ENCODE measurements around the gene PKNOX2. TPM values are rescaled to one million over a fixed set of nuclear protein-coding genes. Genes with fewer than 3 reads are reported as not detected.

PKNOX2 gene
- total RNA-seq, 2 donors from 2014 or later, result 4.0 to 6.9 TPM

- Histone ChIP-seq H3K27ac (ENCODE audit: low read depth, low read length) (no peak overlapping the region), H3K36me3 (ENCODE audit: control insufficient read depth, insufficient read depth, low read length) (no peaks in the 10 kb centered on the region), H3K9ac (ENCODE audit: extremely low read depth, low read length, poor library complexity, severe bottlenecking) (no peak overlapping the region), H3K4me1 (ENCODE audit: control insufficient read depth, insufficient read depth, low read length) (peaks cover 10% of the 10 kb centered on the region), H3K9me3 (ENCODE audit: control insufficient read depth, low read length) (no peaks in the 10 kb centered on the region), H3K4me3 (ENCODE audit: low read length) (no peak overlapping the region), H3K27me3 (ENCODE audit: control insufficient read depth, insufficient read depth, low read length, poor library complexity, severe bottlenecking) (peaks cover 10% of the 10 kb centered on the region)
- H3K36me3 Mint-ChIP-seq (ENCODE audit: low read depth), result no peaks in the 10 kb centered on the region
- DNase-seq, result no peak
- H3K9me3 Mint-ChIP-seq, result no peaks in the 10 kb centered on the region
- peaks cover 33% of the 10 kb centered on the region for H3K4me1 Mint-ChIP-seq
- peaks cover 5% of the 10 kb centered on the region for H3K27me3 Mint-ChIP-seq (ENCODE audit: insufficient read depth)
- 88 to 93% methylated on average over 5 to 7 of the region's 7 CpGs for WGBS, 2 experiments (ENCODE audit: insufficient coverage in 1 of 2, insufficient read length in 1 of 2)
- TF ChIP-seq, protein P1, sequence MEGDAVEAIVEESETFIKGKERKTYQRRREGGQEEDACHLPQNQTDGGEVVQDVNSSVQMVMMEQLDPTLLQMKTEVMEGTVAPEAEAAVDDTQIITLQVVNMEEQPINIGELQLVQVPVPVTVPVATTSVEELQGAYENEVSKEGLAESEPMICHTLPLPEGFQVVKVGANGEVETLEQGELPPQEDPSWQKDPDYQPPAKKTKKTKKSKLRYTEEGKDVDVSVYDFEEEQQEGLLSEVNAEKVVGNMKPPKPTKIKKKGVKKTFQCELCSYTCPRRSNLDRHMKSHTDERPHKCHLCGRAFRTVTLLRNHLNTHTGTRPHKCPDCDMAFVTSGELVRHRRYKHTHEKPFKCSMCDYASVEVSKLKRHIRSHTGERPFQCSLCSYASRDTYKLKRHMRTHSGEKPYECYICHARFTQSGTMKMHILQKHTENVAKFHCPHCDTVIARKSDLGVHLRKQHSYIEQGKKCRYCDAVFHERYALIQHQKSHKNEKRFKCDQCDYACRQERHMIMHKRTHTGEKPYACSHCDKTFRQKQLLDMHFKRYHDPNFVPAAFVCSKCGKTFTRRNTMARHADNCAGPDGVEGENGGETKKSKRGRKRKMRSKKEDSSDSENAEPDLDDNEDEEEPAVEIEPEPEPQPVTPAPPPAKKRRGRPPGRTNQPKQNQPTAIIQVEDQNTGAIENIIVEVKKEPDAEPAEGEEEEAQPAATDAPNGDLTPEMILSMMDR (conservative IDR thresholded peaks at IDR 0.05), result no peak
- H3K4me3 Mint-ChIP-seq, result no peak overlapping the region
- no peak overlapping the region for H3K27ac Mint-ChIP-seq
Observed at GRCh38 chr11:125327518-125328224, 163.1 kb downstream of the PKNOX2 start.

GRCh38 chr11:125328225-125328580, 163.7 kb downstream of the PKNOX2 start:
- TF ChIP-seq, protein P1 (conservative IDR thresholded peaks at IDR 0.05), result no peak
- Histone ChIP-seq H3K9ac (ENCODE audit: extremely low read depth, low read length, poor library complexity, severe bottlenecking) (no peak overlapping the region), H3K27ac (ENCODE audit: low read depth, low read length) (no peak overlapping the region), H3K4me1 (ENCODE audit: control insufficient read depth, insufficient read depth, low read length) (peaks cover 11% of the 10 kb centered on the region), H3K9me3 (ENCODE audit: control insufficient read depth, low read length) (no peaks in the 10 kb centered on the region), H3K4me3 (ENCODE audit: low read length) (no peak overlapping the region), H3K36me3 (ENCODE audit: control insufficient read depth, insufficient read depth, low read length) (no peaks in the 10 kb centered on the region), H3K27me3 (ENCODE audit: control insufficient read depth, insufficient read depth, low read length, poor library complexity, severe bottlenecking) (peaks cover 6% of the 10 kb centered on the region)
- DNase-seq, result no peak
- 91 to 100% methylated on average over 1 of the region's 1 CpG for WGBS, 2 experiments (ENCODE audit: insufficient coverage in 1 of 2, insufficient read length in 1 of 2)
- no peaks in the 10 kb centered on the region for H3K9me3 Mint-ChIP-seq
- peaks cover 4% of the 10 kb centered on the region for H3K27me3 Mint-ChIP-seq (ENCODE audit: insufficient read depth)
- H3K27ac Mint-ChIP-seq, result no peak overlapping the region
- no peak overlapping the region for H3K4me3 Mint-ChIP-seq
- H3K36me3 Mint-ChIP-seq (ENCODE audit: low read depth), result no peaks in the 10 kb centered on the region
- H3K4me1 Mint-ChIP-seq, result peaks cover 37% of the 10 kb centered on the region

- TF ChIP-seq, protein P1 (conservative IDR thresholded peaks at IDR 0.05), result no peak
- H3K4me1 Mint-ChIP-seq, result peaks cover 37% of the 10 kb centered on the region
- H3K27ac ChIP-seq (ENCODE audit: low read depth, low read length), result no peak overlapping the region
- WGBS, 2 experiments (ENCODE audit: insufficient coverage in 1 of 2, insufficient read length in 1 of 2), result 85 to 89% methylated on average over 8 to 9 of the region's 9 CpGs
- peaks cover 11% of the 10 kb centered on the region for H3K4me1 ChIP-seq (ENCODE audit: control insufficient read depth, insufficient read depth, low read length)
- no peak overlapping the region for H3K4me3 ChIP-seq (ENCODE audit: low read length)
- no peaks in the 10 kb centered on the region for H3K27me3 ChIP-seq (ENCODE audit: control insufficient read depth, insufficient read depth, low read length, poor library complexity, severe bottlenecking)
- no peak overlapping the region for H3K4me3 Mint-ChIP-seq
- H3K27ac Mint-ChIP-seq, result no peak overlapping the region
- peak; percentile 48 for DNase-seq
- H3K9ac ChIP-seq (ENCODE audit: extremely low read depth, low read length, poor library complexity, severe bottlenecking), result no peak overlapping the region
- H3K36me3 ChIP-seq (ENCODE audit: control insufficient read depth, insufficient read depth, low read length), result no peaks in the 10 kb centered on the region
- H3K9me3 Mint-ChIP-seq, result no peaks in the 10 kb centered on the region
- no peaks in the 10 kb centered on the region for H3K9me3 ChIP-seq (ENCODE audit: control insufficient read depth, low read length)
- H3K27me3 Mint-ChIP-seq (ENCODE audit: insufficient read depth), result no peaks in the 10 kb centered on the region
- H3K36me3 Mint-ChIP-seq (ENCODE audit: low read depth), result no peaks in the 10 kb centered on the region
Observed at GRCh38 chr11:125329786-125330185, 165.2 kb downstream of the PKNOX2 start.

All from endodermal cell (in vitro differentiated cells).